Natural killer cell (primary cell): ENCODE data around the gene MRPS30. TPM values are rescaled to one million over a fixed set of nuclear protein-coding genes. Genes with fewer than 3 reads are reported as not detected.

Experiments
- ATAC-seq, 3 donors: fragments of 150-1000 bp in 2 of 3; fragments of 200-7000 bp in 1 of 3; cut with Tn5 transposase; 1 replicate in 1 of 3; 2 replicates in 2 of 3; pipeline ENCODE4 v1.10.0; 2021; ENCODE audit warnings: mild to moderate bottlenecking in 2 of 3, moderate library complexity in 2 of 3
- DNase-seq, 2 donors: peaks; one replicate each; pipeline versions ENCODE4 v3.0.0 to v3.0.0-alpha.2; 2013 to 2021; ENCODE audit warnings: mixed read lengths in 1 of 2
- H3K27ac ChIP-seq: one replicate; pipeline ENCODE4 v1.5.1; 2013; ENCODE audit warnings: mild to moderate bottlenecking, low read length
- H3K27me3 ChIP-seq: one replicate; pipeline ENCODE4 v1.6.1; 2013; ENCODE audit warnings: low read length; ENCODE audit not compliant: control insufficient read depth, insufficient read depth
- H3K36me3 ChIP-seq: one replicate; pipeline ENCODE4 v1.6.1; 2013; ENCODE audit warnings: low read length; ENCODE audit not compliant: control insufficient read depth, insufficient read depth
- H3K4me1 ChIP-seq: one replicate; pipeline ENCODE4 v1.6.1; 2013; ENCODE audit warnings: low read length; ENCODE audit not compliant: control insufficient read depth, insufficient read depth
- H3K4me3 ChIP-seq: one replicate; pipeline ENCODE4 v1.5.1; 2013; ENCODE audit warnings: low read length
- H3K9me3 ChIP-seq: one replicate; pipeline ENCODE4 v1.6.1; 2013; ENCODE audit warnings: low read length; ENCODE audit not compliant: control insufficient read depth, insufficient read depth
- H3K27ac Mint-ChIP-seq, 2 donors: one replicate each; pipeline ENCODE4 v1.8.0; 2022; ENCODE audit warnings: mild to moderate bottlenecking in 2 of 2, mixed read lengths in 2 of 2, moderate library complexity in 1 of 2
- H3K27me3 Mint-ChIP-seq, 2 donors: one replicate each; pipeline ENCODE4 v1.8.0; 2022; ENCODE audit warnings: low read depth in 2 of 2, mixed read lengths in 2 of 2
- H3K36me3 Mint-ChIP-seq: one replicate; pipeline ENCODE4 v1.8.0; 2022; ENCODE audit warnings: mixed read lengths
- H3K4me1 Mint-ChIP-seq, 2 donors: one replicate each; pipeline ENCODE4 v1.8.0; 2022; ENCODE audit warnings: mixed read lengths in 2 of 2
- H3K4me3 Mint-ChIP-seq: one replicate; pipeline ENCODE4 v1.8.0; 2022; ENCODE audit warnings: mild to moderate bottlenecking, moderate library complexity, mixed read lengths
- H3K9me3 Mint-ChIP-seq, 2 donors: one replicate each; pipeline ENCODE4 v1.8.0; 2022; ENCODE audit warnings: mixed read lengths in 2 of 2
- CTCF ChIP-seq: fragments of 200-600 bp; IDR thresholded peaks from one replicate; pipeline ENCODE4 v1.8.0; 2022; ENCODE audit warnings: antibody characterized with exemption
- WGBS: methylation state at CpG from one replicate; pipeline ENCODE4 v1.1.7; 2013; ENCODE audit warnings: missing lambda C conversion rate; ENCODE audit not compliant: insufficient coverage; 5-methylcytosine and 5-hydroxymethylcytosine counted together
- intact Hi-C: fragments of 100-400 bp; cut with micrococcal nuclease; formaldehyde crosslinking; loops from one replicate; pipeline ENCODE4 v1.14.2; 2022
- total RNA-seq, 4 donors: library from RNA; stranded (reverse); fragments of 120-200 nt in 1 of 4; gene quantifications; one replicate each; pipeline versions ENCODE4 v1.2.3 to v1.2.4, GENCODE V29; 2013 to 2022

MRPS30 gene
- total RNA-seq, 3 donors from 2014 or later (not counting 1 experiment from before 2014, with no cell fraction given) = 34.1 to 43.8 (median 38.9) TPM

- no peaks in the 10 kb centered on the region for H3K4me1 Mint-ChIP-seq
- ATAC-seq = no peak
- intact Hi-C loops = no loop called here
These were observed 51.5 kb downstream of the MRPS30 start for GRCh38 chr5:44860267-44860666.

GRCh38 chr5:44862808-44863207 lies 54.1 kb downstream of the MRPS30 start:
- Histone ChIP-seq H3K27ac (no peak overlapping the region), H3K4me1 (no peaks in the 10 kb centered on the region), H3K27me3 (no peaks in the 10 kb centered on the region), H3K36me3 (no peaks in the 10 kb centered on the region), H3K9me3 (no peaks in the 10 kb centered on the region), H3K4me3 (no peak overlapping the region)
- no peak for DNase-seq
- intact Hi-C loops = no loop called here
- no peaks in the 10 kb centered on the region for H3K4me1 Mint-ChIP-seq
- H3K27me3 Mint-ChIP-seq = no peaks in the 10 kb centered on the region
- H3K4me3 Mint-ChIP-seq = no peak overlapping the region
- H3K27ac Mint-ChIP-seq = no peak overlapping the region
- H3K36me3 Mint-ChIP-seq = no peaks in the 10 kb centered on the region
- 50% methylated on average over 1 of the region's 1 CpG for WGBS
- no peak for TF ChIP-seq CTCF
- no peak for ATAC-seq
- peaks cover 6 to 8% of the 10 kb centered on the region in 2 donors for H3K9me3 Mint-ChIP-seq

More at GRCh38 chr5:44860267-44860666, 51.5 kb downstream of the MRPS30 start:
- no peaks in the 10 kb centered on the region for H3K36me3 ChIP-seq
- peaks cover 5 to 6% of the 10 kb centered on the region in 2 donors for H3K9me3 Mint-ChIP-seq
- H3K27ac ChIP-seq = no peak overlapping the region
- no peaks in the 10 kb centered on the region for H3K36me3 Mint-ChIP-seq
- 90% methylated on average over 3 of the region's 3 CpGs for WGBS
- no peaks in the 10 kb centered on the region for H3K4me1 ChIP-seq
- no peak overlapping the region for H3K27ac Mint-ChIP-seq
- no peaks in the 10 kb centered on the region for H3K27me3 Mint-ChIP-seq
- H3K27me3 ChIP-seq = no peaks in the 10 kb centered on the region
- H3K4me3 Mint-ChIP-seq = no peak overlapping the region
- no peak for DNase-seq
- H3K9me3 ChIP-seq = no peaks in the 10 kb centered on the region
- no peak overlapping the region for H3K4me3 ChIP-seq
- TF ChIP-seq CTCF = no peak
